HepG2 (cell line): Measurements from ENCODE around the gene CCDC148. TPM values are rescaled to one million over a fixed set of nuclear protein-coding genes. Genes with fewer than 3 reads are reported as not detected.

ENCODE experiments used
- ATF1 ChIP-seq: IDR thresholded peaks from 2 replicates; pipeline ENCODE4 v1.6.1; 2016; ENCODE audit warnings: mild to moderate bottlenecking, control low read depth
- GLI4 ChIP-seq: sonication (generic); formaldehyde crosslinking; IDR thresholded peaks from 2 replicates; pipeline ENCODE4 v1.5.1; 2020; ENCODE audit warnings: missing genetic modification reagents, mild to moderate bottlenecking, moderate library complexity, borderline replicate concordance
- MAFF ChIP-seq: IDR thresholded peaks from 2 replicates; pipeline ENCODE4 v1.6.1; 2011; ENCODE audit warnings: low read depth, low read length, improper control_type of control experiment
- MXD4 ChIP-seq: IDR thresholded peaks from 2 replicates; pipeline ENCODE4 v1.6.1; 2016; ENCODE audit warnings: mild to moderate bottlenecking, missing biosample characterization, missing genetic modification reagents
- PAXIP1 ChIP-seq: sonication (generic); formaldehyde crosslinking; conservative IDR thresholded peaks from 2 replicates; pipeline ENCODE4 v1.4.0; 2020; ENCODE audit warnings: mild to moderate bottlenecking, missing genetic modification reagents, moderate library complexity
- PLSCR1 ChIP-seq: sonication (generic); formaldehyde crosslinking; IDR thresholded peaks from 2 replicates; pipeline ENCODE4 v1.5.0; 2020; ENCODE audit warnings: missing genetic modification reagents, mild to moderate bottlenecking, borderline replicate concordance
- ZBTB20 ChIP-seq: sonication (generic); formaldehyde crosslinking; IDR thresholded peaks from 2 replicates; pipeline ENCODE4 v1.8.1; 2023; ENCODE audit warnings: missing genetic modification reagents, low read depth, mild to moderate bottlenecking, borderline replicate concordance
- ZBTB39 ChIP-seq: sonication (generic); formaldehyde crosslinking; IDR thresholded peaks from 2 replicates; pipeline ENCODE4 v1.5.0; 2020; ENCODE audit warnings: missing genetic modification reagents
- ZNF138 ChIP-seq: sonication (generic); formaldehyde crosslinking; IDR thresholded peaks from 2 replicates; pipeline ENCODE4 v1.5.0; 2020; ENCODE audit warnings: mild to moderate bottlenecking, low read depth, missing genetic modification reagents
- ZNF251 ChIP-seq: sonication (generic); formaldehyde crosslinking; IDR thresholded peaks from 2 replicates; pipeline ENCODE4 v1.9.0; 2021; ENCODE audit warnings: mild to moderate bottlenecking, missing genetic modification reagents
- ZNF275 ChIP-seq: sonication (generic); formaldehyde crosslinking; IDR thresholded peaks from 2 replicates; pipeline ENCODE4 v1.8.0; 2022; ENCODE audit warnings: missing genetic modification reagents, mild to moderate bottlenecking, inconsistent platforms, borderline replicate concordance
- ZNF510 ChIP-seq: sonication (generic); formaldehyde crosslinking; IDR thresholded peaks from 2 replicates; pipeline ENCODE4 v1.4.0; 2020; ENCODE audit warnings: low read depth, mild to moderate bottlenecking, missing genetic modification reagents
- ZNF547 ChIP-seq: sonication (generic); formaldehyde crosslinking; IDR thresholded peaks from 2 replicates; pipeline ENCODE4 v1.5.1; 2020; ENCODE audit warnings: mild to moderate bottlenecking, missing genetic modification reagents
- ZNF720 ChIP-seq: sonication (generic); formaldehyde crosslinking; IDR thresholded peaks from 2 replicates; pipeline ENCODE4 v1.4.0; 2020; ENCODE audit warnings: missing genetic modification reagents
- polyA plus RNA-seq, 8 experiments: library from polyadenylated mRNA; depleted of rRNA in 3 of 8; stranded (reverse) in 7 of 8; unstranded in 1 of 8; fragments of >200 nt; fragmentation: Illumina TruSeq in 4 of 8; extraction: Trizol in 4 of 8; gene quantifications; 2 replicates each; pipeline versions ENCODE4 v1.2.1 to v1.2.3, GENCODE V29; 2011 to 2016; ENCODE audit warnings: low read depth in 4 of 8, missing spikeins in 1 of 8, mixed read lengths in 1 of 8; ENCODE audit not compliant: insufficient read depth in 1 of 8
- total RNA-seq, 5 experiments: library from RNA; depleted of rRNA; stranded (reverse); fragments of >200 nt; fragmentation: Illumina TruSeq; extraction: Trizol; gene quantifications; 2 replicates each; pipeline ENCODE4 v1.2.3, GENCODE V29; 2016; ENCODE audit warnings: low read depth in 1 of 5
- TF ChIP-seq, protein P1 (sequence below): sonication (generic); formaldehyde crosslinking; IDR thresholded peaks from 2 replicates; pipeline ENCODE4 v1.5.1; 2020; ENCODE audit warnings: missing genetic modification reagents, mild to moderate bottlenecking, borderline replicate concordance
- TF ChIP-seq, protein P2 (sequence below): sonication (generic); formaldehyde crosslinking; IDR thresholded peaks from 2 replicates; pipeline ENCODE4 v1.8.0; 2022; ENCODE audit warnings: missing genetic modification reagents, low read depth, mild to moderate bottlenecking, borderline replicate concordance
- TF ChIP-seq, protein P3 (sequence below): fragments of 450-650 bp; IDR thresholded peaks from 2 replicates; pipeline ENCODE4 v1.6.1; 2017

The CCDC148 gene
- total and polyA plus RNA-seq, 2 of the 13 experiments (the other 11 are each of a cell fraction or from before 2014, with no cell fraction given), result 0.30 to 0.49 TPM

DNA sequence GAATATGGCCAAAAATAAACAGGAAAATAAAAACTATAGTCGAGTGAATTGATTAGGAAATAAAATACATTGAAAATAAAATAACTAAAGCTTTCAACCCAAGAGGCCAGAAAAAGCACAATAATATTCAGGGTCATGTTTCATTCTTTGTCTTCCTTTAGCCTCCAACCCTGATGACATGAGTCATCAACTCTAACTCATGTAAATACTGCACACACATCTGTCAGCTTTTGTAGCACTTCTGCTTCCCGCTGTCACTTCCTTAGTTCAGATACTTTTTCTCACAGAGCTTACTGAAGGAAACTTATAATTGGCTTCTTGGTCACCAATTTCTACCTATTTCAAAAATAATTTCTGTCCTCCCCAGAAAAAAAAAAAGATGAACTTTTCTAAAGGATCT is 242.1 kb downstream of the CCDC148 start (continued):
- TF ChIP-seq, protein P1, sequence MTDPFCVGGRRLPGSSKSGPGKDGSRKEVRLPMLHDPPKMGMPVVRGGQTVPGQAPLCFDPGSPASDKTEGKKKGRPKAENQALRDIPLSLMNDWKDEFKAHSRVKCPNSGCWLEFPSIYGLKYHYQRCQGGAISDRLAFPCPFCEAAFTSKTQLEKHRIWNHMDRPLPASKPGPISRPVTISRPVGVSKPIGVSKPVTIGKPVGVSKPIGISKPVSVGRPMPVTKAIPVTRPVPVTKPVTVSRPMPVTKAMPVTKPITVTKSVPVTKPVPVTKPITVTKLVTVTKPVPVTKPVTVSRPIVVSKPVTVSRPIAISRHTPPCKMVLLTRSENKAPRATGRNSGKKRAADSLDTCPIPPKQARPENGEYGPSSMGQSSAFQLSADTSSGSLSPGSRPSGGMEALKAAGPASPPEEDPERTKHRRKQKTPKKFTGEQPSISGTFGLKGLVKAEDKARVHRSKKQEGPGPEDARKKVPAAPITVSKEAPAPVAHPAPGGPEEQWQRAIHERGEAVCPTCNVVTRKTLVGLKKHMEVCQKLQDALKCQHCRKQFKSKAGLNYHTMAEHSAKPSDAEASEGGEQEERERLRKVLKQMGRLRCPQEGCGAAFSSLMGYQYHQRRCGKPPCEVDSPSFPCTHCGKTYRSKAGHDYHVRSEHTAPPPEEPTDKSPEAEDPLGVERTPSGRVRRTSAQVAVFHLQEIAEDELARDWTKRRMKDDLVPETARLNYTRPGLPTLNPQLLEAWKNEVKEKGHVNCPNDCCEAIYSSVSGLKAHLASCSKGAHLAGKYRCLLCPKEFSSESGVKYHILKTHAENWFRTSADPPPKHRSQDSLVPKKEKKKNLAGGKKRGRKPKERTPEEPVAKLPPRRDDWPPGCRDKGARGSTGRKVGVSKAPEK (CRISPR knock-in tag), result no peak
- TF ChIP-seq ZNF547 (CRISPR knock-in tag) (no peak), ZBTB39 (CRISPR knock-in tag) (no peak), ZNF275 (CRISPR knock-in tag) (no peak), ZNF720 (CRISPR knock-in tag) (no peak), ATF1 (no peak), ZBTB20 (CRISPR knock-in tag) (no peak), GLI4 (CRISPR knock-in tag) (no peak), ZNF138 (CRISPR knock-in tag) (no peak), PAXIP1 (0 out of 2 replicates have a peak, but pooled peaks have one; percentile 24), PLSCR1 (no peak), MAFF (peak; percentile 60; the same call in 1 of the 2 replicates), ZNF510 (no peak), ZNF251 (no peak), MXD4 (CRISPR knock-in tag) (no peak)
- TF ChIP-seq, protein P2, sequence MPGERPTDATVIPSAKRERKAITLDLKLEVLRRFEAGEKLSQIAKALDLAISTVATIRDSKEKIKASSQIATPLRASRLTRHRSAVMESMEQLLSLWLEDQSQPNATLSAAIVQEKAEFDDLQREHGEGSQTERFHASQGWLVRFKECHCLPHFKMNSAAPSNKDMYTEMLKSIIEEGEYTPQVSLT (CRISPR knock-in tag), result no peak
- TF ChIP-seq, protein P3, sequence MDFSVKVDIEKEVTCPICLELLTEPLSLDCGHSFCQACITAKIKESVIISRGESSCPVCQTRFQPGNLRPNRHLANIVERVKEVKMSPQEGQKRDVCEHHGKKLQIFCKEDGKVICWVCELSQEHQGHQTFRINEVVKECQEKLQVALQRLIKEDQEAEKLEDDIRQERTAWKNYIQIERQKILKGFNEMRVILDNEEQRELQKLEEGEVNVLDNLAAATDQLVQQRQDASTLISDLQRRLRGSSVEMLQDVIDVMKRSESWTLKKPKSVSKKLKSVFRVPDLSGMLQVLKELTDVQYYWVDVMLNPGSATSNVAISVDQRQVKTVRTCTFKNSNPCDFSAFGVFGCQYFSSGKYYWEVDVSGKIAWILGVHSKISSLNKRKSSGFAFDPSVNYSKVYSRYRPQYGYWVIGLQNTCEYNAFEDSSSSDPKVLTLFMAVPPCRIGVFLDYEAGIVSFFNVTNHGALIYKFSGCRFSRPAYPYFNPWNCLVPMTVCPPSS, result no peak
